Measurements from ENCODE around the gene SPEF1. TPM values are rescaled to one million over a fixed set of nuclear protein-coding genes. Genes with fewer than 3 reads are reported as not detected.

SPEF1 gene
- total and polyA plus RNA-seq, 10 donors: 0.06 to 0.11 TPM; not detected in 8

DNA sequence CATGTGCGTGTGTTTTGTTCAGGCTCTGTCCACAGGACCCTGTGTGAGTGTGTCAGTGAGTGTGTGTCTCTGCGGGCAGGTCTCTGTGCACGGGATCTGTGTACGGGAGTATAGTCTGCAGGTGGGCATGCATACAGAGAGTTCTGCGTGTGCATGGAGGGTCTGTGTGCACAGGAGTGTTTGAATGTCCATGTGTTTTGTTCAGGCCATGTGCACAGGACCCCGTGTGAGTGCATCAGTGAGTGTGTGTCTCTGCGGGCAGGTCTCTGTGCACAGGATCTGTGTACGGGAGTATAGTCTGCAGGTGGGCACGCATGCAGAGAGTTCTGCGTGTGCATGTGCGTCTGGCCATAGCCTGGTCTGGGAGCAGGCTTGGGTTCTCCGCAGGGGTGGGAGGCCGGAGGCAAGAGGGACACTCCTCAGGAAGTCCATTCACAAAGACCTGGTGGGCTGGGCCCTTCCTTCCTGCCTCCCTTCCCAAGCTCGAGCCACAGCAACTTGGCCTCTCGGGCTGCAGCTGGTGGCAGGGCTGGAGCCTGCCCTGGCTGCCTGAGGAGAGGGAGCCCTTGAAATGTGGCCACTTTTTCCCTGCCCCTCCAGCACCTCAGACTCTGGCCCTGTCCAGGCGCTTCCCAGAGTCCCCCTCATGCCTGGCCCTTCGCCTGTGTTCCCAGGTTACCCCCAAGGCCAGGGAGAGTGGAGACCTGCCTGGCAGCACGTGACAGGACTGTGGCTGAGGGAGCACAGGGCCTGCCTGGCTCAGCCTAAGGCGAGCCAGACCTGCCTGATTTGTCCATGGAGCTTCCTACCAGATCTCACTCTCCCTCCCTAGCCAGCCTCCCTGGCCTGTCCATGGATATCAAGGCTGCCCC is 42.0 kb downstream of the SPEF1 start:
- H3K36me3 ChIP-seq: peaks cover 0 to 44% (median 0%) of the 10 kb centered on the region in 6 donors
- intact Hi-C loops (cut with DNase I; ENCODE audit: low total_unique reads): no loop called here
- TF ChIP-seq POLR2A (IDR thresholded peaks at IDR 0.05) (no peak), POLR2AphosphoS5 (IDR thresholded peaks at IDR 0.05) (peak; percentile 74 to 84 (median 80))
- no peaks in the 10 kb centered on the region for H3K27me3 ChIP-seq (replicated peaks in 1 of 7)
- peaks cover 10 to 87% (median 30%) of the 10 kb centered on the region in 6 donors for H3K4me1 ChIP-seq
- WGBS, 5 donors: 60 to 73% (median 63%) methylated on average over 16 to 19 of the region's 19 CpGs
- H3K9me3 ChIP-seq: no peaks in the 10 kb centered on the region
- peak overlapping the region; percentile 53 to 88 (median 78) for H3K27ac ChIP-seq
- H3K4me3 ChIP-seq: no peak overlapping the region
- peak; percentile 86 for DNase-seq

DNA sequence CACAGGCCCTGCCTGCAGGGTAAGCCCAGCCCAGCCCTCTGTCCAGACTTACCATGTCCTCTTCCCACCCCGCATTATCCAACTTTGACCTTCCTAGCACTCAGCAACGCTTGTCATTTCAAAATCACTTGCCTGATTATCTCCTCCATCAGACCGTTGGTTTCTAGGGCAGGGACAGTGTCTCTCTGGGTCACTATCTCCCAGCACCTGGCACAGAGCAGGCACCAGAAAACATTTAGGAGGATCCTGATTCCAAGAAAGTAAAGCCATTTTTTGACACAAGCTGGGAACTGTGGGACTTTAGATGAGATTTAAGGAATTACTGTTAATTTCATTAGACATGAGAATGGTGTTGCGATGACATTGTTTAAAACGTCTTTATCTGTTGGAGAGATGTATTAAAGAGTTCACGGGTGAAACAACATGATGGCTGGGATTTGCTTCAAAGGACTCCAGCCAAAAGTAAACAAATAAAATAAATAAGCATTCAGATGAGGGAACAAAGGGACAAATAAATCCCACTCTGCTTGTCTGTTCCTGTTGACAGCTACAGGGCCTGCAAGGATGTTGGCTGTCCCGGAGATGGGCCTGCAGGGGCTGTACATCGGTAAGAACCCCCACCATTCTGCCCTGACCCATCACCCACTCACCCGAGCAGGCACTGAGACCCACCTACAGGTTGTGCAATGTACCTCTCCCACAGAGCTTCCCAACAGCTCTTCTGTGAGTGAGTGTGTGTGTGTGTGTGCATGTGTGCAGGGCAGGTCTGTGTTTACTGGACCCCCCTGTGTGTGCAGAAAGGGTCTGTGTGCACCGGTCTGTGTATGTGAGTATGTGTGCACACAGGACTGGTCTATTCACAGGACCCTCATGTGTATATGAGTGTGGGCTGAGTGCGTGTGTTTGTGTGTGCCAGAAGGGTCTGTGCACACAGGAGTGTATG is 42.9 kb downstream of the SPEF1 start:
- intact Hi-C loops (cut with DNase I; ENCODE audit: low total_unique reads): no loop called here
- H3K36me3 ChIP-seq: peaks cover 0 to 35% (median 0%) of the 10 kb centered on the region in 6 donors
- H3K9me3 ChIP-seq: no peaks in the 10 kb centered on the region
- DNase-seq: no peak
- WGBS, 5 donors: 66 to 78% (median 68%) methylated on average over 11 of the region's 11 CpGs
- TF ChIP-seq POLR2A (IDR thresholded peaks at IDR 0.05): no peak
- TF ChIP-seq POLR2AphosphoS5 (IDR thresholded peaks at IDR 0.05): no peak
- TF ChIP-seq, protein P1, sequence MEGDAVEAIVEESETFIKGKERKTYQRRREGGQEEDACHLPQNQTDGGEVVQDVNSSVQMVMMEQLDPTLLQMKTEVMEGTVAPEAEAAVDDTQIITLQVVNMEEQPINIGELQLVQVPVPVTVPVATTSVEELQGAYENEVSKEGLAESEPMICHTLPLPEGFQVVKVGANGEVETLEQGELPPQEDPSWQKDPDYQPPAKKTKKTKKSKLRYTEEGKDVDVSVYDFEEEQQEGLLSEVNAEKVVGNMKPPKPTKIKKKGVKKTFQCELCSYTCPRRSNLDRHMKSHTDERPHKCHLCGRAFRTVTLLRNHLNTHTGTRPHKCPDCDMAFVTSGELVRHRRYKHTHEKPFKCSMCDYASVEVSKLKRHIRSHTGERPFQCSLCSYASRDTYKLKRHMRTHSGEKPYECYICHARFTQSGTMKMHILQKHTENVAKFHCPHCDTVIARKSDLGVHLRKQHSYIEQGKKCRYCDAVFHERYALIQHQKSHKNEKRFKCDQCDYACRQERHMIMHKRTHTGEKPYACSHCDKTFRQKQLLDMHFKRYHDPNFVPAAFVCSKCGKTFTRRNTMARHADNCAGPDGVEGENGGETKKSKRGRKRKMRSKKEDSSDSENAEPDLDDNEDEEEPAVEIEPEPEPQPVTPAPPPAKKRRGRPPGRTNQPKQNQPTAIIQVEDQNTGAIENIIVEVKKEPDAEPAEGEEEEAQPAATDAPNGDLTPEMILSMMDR (IDR thresholded peaks at IDR 0.05 in 8 of 11, conservative IDR thresholded peaks at IDR 0.05 in 3 of 11): no peak
- H3K4me3 ChIP-seq: no peak overlapping the region
- H3K27me3 ChIP-seq (replicated peaks in 1 of 7): peaks cover 0 to 8% (median 0%) of the 10 kb centered on the region in 7 donors
- peaks cover 10 to 91% (median 34%) of the 10 kb centered on the region in 6 donors for H3K4me1 ChIP-seq
- H3K27ac ChIP-seq: peak overlapping the region in 4 of 8 donors; percentile 1 to 41 (median 26)

DNA sequence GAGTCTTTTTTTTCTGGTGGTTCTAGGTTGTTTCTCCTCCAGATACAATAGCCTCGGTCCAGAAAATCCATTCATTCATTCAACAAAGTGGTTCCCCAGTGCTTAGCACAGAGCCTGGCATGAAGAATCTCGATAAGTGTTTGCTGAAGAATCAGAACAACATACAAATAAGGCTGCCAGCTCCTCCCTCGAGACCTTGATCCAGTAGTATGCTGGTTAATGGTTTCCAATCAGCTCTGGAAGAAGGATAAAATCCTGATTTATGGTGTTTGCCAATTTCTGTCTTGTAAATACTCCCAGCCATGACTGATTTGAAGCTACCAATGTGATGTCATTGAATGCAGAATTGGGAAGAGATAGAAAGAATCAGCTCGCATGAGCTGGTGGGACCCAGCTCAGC is 45.5 kb downstream of the SPEF1 start:
- intact Hi-C loops (cut with DNase I; ENCODE audit: low total_unique reads): no loop called here
- 72 to 92% (median 83%) methylated on average over 4 of the region's 4 CpGs for WGBS, 5 donors
- Histone ChIP-seq H3K4me3 (no peak overlapping the region), H3K4me1 (peaks cover 10 to 87% (median 40%) of the 10 kb centered on the region in 6 donors), H3K27ac (peak overlapping the region in 2 of 8 donors; percentile 7 to 81), H3K27me3 (replicated peaks in 1 of 7) (peaks cover 0 to 32% (median 10%) of the 10 kb centered on the region in 7 donors), H3K9me3 (no peaks in the 10 kb centered on the region), H3K36me3 (peaks cover 0 to 15% (median 0%) of the 10 kb centered on the region in 6 donors)
- DNase-seq: no peak
- TF ChIP-seq, protein P1 (IDR thresholded peaks at IDR 0.05 in 8 of 11, conservative IDR thresholded peaks at IDR 0.05 in 3 of 11): no peak
- TF ChIP-seq POLR2A (IDR thresholded peaks at IDR 0.05) (no peak), POLR2AphosphoS5 (IDR thresholded peaks at IDR 0.05) (no peak)

DNA sequence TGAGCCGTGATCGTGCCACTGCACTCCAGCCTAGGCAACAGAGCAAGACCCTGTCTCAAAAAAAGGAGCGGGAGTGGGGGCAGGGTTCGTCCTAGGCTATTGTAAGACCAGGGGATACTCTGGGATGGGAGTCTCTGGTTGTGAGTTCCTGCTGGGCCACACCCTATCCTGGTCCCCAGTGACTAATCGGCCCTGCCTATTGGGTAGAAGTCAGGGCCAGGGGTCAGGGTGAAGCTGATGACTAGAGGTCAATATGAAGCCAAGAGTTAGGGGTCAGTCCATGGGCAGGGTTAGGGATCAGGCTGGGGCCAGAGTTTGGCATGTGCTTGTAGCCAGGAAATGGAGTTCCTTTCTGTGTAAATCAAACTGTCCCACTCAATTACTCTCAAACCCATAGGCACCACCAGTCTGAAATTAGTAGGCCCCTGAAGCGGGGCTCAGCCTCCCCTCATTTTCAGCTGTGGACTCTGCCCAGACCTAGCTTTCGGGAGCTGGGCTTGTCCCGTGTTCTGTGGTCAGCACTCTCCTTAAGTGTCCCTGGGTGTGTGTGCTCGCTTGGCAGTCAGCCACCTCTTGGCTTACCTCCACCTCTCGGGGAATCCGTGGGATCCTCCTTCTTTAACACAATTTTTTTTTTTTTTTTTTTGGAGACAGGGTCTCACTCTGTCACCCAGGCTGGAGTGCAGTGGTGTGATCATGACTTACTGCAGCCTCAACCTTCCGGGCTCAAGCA is 47.0 kb downstream of the SPEF1 start:
- Histone ChIP-seq H3K4me1 (peaks cover 9 to 87% (median 34%) of the 10 kb centered on the region in 6 donors), H3K27me3 (replicated peaks in 1 of 7) (peaks cover 0 to 45% (median 10%) of the 10 kb centered on the region in 7 donors), H3K27ac (peak overlapping the region in 7 of 8 donors; percentile 22 to 82 (median 75)), H3K4me3 (peak overlapping the region in 4 of 8 donors; percentile 36 to 63 (median 48)), H3K9me3 (no peaks in the 10 kb centered on the region), H3K36me3 (peaks cover 0 to 13% (median 0%) of the 10 kb centered on the region in 6 donors)
- TF ChIP-seq POLR2A (IDR thresholded peaks at IDR 0.05) (no peak), POLR2AphosphoS5 (IDR thresholded peaks at IDR 0.05) (peak in 2 of 3 donors; percentile 50 to 67)
- TF ChIP-seq, protein P1 (IDR thresholded peaks at IDR 0.05 in 8 of 11, conservative IDR thresholded peaks at IDR 0.05 in 3 of 11): no peak
- WGBS, 5 donors: 61 to 68% (median 65%) methylated on average over 12 of the region's 12 CpGs
- peak; percentile 73 for DNase-seq
- intact Hi-C loops (cut with DNase I; ENCODE audit: low total_unique reads): no loop called here
